Measurements from ENCODE around the gene ANP32E. TPM values are rescaled to one million over a fixed set of nuclear protein-coding genes. Genes with fewer than 3 reads are reported as not detected.

Gene ANP32E
- total and polyA plus RNA-seq, 2 of the 4 experiments (the other 2 are of a cell fraction), result 5.9 to 18.4 TPM

DNA sequence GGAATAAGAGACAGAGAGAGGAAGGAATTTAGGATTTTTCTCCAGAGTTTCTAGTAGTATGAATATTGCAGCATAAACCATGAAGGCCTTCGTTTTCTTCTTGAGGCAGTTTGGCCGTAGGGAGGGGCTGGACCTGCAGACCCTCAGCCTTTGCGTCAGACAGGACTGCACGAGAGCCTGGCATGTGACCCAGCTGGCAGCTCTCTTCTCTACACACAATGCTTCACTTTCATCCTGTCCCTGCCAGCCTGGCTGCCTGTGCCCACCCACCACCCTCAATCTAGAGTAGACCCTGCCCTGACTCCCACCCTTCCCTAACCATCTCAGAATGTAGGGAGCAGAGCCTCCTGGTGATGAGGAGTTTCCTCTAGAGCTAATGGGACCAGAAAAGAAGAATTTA is 23.3 kb upstream of the ANP32E start:
- peaks cover 24% of the 10 kb centered on the region for H3K4me1 ChIP-seq (ENCODE audit: control insufficient read depth, insufficient read depth, low read length)
- H3K23ac ChIP-seq (ENCODE audit: low read depth, low read length), result no peak overlapping the region
- no peaks in the 10 kb centered on the region for H3K79me1 ChIP-seq (ENCODE audit: low read depth in 1 of 2, low read length in 2 of 2)
- no peak overlapping the region for H2AK9ac ChIP-seq (replicated peaks; ENCODE audit: low read depth, low read length, poor library complexity)
- DNase-seq (no peak), ATAC-seq (ENCODE audit: low read depth) (no peak)
- no peak overlapping the region for H3K9ac ChIP-seq (ENCODE audit: low read depth, low read length)
- H3K4me2 ChIP-seq (ENCODE audit: low read depth, low read length), result no peak overlapping the region
- H2BK20ac ChIP-seq (ENCODE audit: low read depth, low read length), result no peak overlapping the region
- peaks cover 3% of the 10 kb centered on the region; the same call in 1 of the 2 replicates for H3K9me1 ChIP-seq (ENCODE audit: insufficient read depth, low read length)
- H4K91ac ChIP-seq (ENCODE audit: insufficient read depth, low read depth, low read length), result no peak overlapping the region
- dilution Hi-C loops (cut with HindIII; ENCODE audit: low sequenced_read_pairs, unreplicated experiment), result no loop called here
- H2AK5ac ChIP-seq (ENCODE audit: low read depth, low read length), result no peak overlapping the region
- no peak overlapping the region for H2BK5ac ChIP-seq (ENCODE audit: low read depth, low read length, poor library complexity, severe bottlenecking)
- no peak overlapping the region for H3K4ac ChIP-seq (ENCODE audit: low read depth, low read length)
- H2AFZ ChIP-seq (replicated peaks; ENCODE audit: low read length, poor library complexity), result no peak overlapping the region
- no peak overlapping the region for H2BK15ac ChIP-seq (ENCODE audit: low read depth, low read length)
- H3K18ac ChIP-seq (ENCODE audit: low read depth, low read length), result no peak overlapping the region; the same call in 1 of the 2 replicates
- H3K27ac ChIP-seq (ENCODE audit: insufficient read depth, low read length), result no peak overlapping the region
- H4K8ac ChIP-seq (ENCODE audit: low read depth in 2 of 2, low read length in 2 of 2), result no peak overlapping the region
- ChIA-PET POLR2A (ENCODE audit: unreplicated experiment) (no interaction called here), CTCF (no interaction called here)
- H3K56ac ChIP-seq (ENCODE audit: extremely low read depth, insufficient read depth, low read length), result no peak overlapping the region
- no peak overlapping the region for H3K4me3 ChIP-seq (ENCODE audit: insufficient read depth, low read depth, low read length)
- no peaks in the 10 kb centered on the region for H4K20me1 ChIP-seq (ENCODE audit: insufficient read depth, low read length)
- H2BK120ac ChIP-seq (ENCODE audit: low read depth, low read length), result no peak overlapping the region
- no peak overlapping the region; the same call in 1 of the 2 replicates for H4K5ac ChIP-seq (ENCODE audit: low read depth, low read length)
- no peak overlapping the region for H3K14ac ChIP-seq (replicated peaks; ENCODE audit: low read depth, low read length)
- BruUV-seq (replicated peaks), result no TSS peak
- H3K9me3 ChIP-seq (ENCODE audit: control insufficient read depth, insufficient read depth, low read length), result no peaks in the 10 kb centered on the region
- H3K36me3 ChIP-seq (ENCODE audit: control insufficient read depth, insufficient read depth, low read length), result no peaks in the 10 kb centered on the region
- 49% methylated on average over 4 of the region's 4 CpGs; no CpG with 5 or more reads in 1 of the 2 experiments for WGBS, 2 experiments (ENCODE audit: extremely low coverage in 2 of 2, insufficient read length in 1 of 2)
- H3K27me3 ChIP-seq (ENCODE audit: control insufficient read depth, insufficient read depth, low read length), result no peaks in the 10 kb centered on the region
- in situ Hi-C loops (cut with MboI; ENCODE audit: low sequenced_read_pairs), result no loop called here
- TF ChIP-seq SMC3 (IDR thresholded peaks at IDR 0.05; ENCODE audit: low read depth, low read length), result no peak
- TF ChIP-seq MAZ (IDR thresholded peaks at IDR 0.05; ENCODE audit: borderline replicate concordance, low read depth, low read length), result no peak
- TF ChIP-seq BHLHE40 (IDR thresholded peaks at IDR 0.05; ENCODE audit: low read depth, low read length), result no peak
- no peak for TF ChIP-seq RFX5 (IDR thresholded peaks at IDR 0.05; ENCODE audit: low read depth, low read length)
- TF ChIP-seq, protein P1, sequence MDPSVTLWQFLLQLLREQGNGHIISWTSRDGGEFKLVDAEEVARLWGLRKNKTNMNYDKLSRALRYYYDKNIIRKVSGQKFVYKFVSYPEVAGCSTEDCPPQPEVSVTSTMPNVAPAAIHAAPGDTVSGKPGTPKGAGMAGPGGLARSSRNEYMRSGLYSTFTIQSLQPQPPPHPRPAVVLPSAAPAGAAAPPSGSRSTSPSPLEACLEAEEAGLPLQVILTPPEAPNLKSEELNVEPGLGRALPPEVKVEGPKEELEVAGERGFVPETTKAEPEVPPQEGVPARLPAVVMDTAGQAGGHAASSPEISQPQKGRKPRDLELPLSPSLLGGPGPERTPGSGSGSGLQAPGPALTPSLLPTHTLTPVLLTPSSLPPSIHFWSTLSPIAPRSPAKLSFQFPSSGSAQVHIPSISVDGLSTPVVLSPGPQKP (IDR thresholded peaks at IDR 0.05; ENCODE audit: borderline replicate concordance, low read depth, low read length), result no peak
- TF ChIP-seq FOS (IDR thresholded peaks at IDR 0.05; ENCODE audit: low read depth, low read length), result no peak
- no peak for TF ChIP-seq NFE2L2 (IDR thresholded peaks at IDR 0.05; ENCODE audit: low read depth, low read length)
- intact Hi-C loops (cut with micrococcal nuclease), result loop anchor here (5.0 kb wide), 1 partner anchor 303 kb away; no protein-coding TSS in a partner anchor

Data from IMR-90 (cell line).